ENCODE measurements around the gene PM20D2. TPM values are rescaled to one million over a fixed set of nuclear protein-coding genes. Genes with fewer than 3 reads are reported as not detected.
A peak's percentile ranks its signal among the peaks of the same experiment; 100 is the strongest.

The PM20D2 gene
- total RNA-seq, 1 donor from 2014 or later: 5.5 TPM

DNA sequence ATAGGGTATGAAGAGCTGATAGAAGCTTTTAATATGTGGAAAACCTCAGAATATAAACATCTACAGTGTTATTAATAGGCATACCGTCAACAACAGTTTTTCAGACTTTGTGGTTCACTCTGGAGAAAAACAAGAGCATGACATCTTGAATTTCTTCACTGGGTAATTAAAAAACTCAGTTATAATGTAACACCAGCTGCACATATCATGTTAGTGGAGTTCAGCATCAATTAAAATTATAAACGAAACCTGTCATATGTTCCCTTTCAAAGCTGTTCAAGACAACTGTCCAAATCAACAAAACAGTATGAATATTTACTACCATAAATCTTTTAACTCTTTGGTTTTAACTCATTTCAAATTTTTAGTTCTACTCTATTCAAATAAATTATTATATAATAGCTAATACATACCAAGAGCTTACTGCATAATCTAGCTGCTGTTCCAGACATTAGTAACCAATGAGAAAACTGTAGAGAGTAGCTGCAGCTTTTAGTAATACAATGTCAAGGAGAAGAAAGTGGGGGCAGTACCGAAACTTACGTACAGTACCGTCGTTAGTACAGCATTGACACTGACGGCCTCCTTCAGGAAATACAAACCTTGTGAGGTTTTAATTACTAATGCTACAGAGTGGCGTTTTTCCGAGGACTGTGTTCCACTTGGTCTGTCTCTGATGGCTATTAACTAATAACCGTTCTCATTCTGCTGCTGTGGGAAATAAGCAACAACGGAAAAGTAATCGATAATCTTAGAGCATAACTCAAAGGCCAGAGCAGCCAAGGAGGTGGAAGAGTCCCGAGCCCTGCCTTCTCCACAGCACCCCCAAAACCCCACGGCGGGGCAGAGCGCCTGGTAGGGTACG is 532 bp upstream of the PM20D2 start:
- ATAC-seq: peak; percentile 52

DNA sequence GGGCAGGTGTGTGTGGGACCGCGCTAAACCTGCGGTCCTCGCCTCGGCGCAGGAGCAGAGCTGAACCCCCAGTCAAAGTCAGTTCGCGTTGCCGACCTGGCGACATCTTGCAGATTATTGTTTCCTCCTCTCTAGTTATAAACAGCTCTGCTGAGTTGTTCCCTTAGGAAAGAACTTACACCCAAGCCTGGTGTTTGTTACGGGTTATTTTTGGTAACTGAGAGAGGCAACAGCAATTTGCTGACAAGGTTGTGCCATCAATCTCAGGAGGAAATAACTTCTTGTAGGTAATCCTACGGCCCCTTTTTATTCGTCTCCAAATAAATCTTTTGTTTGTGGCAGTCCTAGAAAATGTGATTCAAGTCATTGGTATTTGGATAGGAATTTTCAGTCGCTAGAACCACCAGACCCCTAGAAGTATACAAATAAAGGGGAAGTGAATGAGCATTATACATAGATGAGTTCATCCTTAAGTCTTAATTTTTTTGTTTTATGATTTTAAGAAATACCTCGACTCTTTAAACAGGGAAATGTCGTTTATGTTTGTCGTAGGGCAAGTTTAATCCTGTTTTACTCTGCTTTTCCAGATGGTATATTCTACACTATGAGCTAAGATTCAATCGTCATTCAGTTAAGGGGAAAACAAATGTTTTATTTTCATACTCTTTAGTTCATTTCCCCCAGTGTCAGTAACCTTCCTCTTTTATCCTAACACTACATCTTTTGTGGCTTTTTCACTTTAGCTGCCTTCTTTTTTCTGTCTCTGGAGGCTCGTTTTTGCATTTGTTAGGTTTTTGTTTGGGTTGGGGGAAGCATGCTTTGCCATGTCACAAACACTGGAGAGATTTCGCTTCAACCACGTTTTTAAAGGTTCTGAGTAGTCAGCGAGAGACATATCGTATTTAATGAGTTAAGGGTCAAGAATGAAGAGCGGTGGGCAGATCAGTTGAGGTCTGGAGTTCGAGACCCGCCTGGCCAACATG is 1.2 kb downstream of the PM20D2 start:
- no peak for ATAC-seq

DNA sequence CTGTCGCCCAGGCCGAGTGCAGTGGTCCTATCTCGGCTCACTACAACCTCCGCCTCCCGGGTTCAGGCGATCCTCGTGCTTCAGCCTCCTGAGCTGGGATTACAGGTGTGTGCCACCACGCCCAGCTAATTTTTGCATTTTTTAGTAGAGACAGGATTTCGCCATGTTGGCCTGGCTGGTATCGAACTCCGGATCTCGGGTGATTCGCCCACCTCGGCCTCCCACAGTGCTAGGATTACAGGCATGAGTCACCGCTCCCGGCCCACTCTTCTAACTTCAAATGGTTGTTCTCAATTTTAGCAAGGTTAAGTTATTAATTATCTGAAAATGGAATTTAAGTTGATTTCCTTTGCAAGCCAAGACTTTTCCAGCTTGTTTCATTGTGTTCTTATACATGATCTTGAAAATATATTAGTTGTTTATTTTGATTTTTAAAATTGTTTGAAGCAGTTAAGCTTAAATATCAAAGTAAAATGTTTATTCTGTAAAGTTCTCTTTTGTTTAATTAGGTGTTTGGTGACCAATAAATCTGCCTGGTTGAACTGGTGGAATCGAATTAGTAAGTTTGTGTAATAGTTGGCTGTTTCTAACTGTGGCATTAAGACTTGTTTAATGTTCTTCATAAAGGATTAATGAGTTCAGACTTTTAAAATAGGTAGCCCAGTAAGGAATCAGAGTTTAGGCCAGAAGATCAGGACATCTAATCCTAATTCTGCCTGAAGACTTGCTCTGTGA is 2.3 kb downstream of the PM20D2 start:
- ATAC-seq: no peak

DNA sequence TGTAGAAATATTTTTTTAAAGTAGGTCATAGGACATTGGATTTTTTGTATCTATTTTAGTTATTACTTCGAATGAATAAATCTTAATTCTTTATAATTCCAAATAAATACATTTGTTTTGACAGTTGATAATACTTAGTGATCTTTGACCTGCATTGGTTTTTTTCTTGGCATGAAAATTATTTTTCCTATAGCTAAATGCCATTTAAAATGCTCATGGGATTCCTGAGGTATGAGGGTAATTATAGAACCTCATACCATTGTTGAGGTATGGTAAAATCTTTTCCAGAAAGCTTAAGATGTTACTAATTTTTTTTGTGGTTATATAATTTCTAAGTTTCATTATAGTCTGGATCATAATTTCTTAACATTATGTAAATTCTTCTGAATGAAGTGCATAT is 8.3 kb downstream of the PM20D2 start:
- no peak for ATAC-seq

DNA sequence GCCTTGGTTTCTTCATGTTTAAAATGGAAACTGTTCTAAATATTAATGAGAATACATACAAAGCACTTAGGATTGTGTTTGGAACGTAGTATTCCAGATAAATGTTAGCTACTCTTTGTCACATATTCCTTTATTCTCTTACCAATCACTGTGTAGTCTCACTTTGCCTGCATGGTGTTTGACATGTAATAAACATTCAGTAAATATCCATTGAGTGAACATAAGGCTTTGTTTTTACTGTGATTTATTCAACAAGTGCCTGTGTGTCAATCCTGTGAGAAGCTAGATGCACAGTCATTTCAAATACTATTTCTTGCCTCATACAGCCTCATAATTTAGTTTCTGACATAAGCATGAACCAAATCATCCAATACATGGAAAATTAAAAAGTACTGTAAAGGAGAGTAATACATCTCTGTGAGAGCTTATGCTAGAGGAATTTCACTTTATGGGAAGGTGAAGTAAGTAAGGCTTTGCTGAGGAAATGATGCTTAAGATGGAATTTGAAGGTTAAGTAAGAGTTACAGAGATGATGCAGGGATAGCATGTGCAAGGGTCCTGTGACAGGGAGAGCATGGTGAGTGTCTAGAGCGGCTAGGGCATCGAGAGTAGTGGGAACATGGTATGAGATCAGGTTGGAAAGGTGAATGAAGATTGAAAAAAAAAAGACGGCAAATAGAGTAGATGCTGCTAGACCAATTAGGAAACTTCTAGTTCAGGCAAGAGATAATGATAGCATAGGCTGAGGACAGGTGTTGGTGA is 14.7 kb downstream of the PM20D2 start:
- ATAC-seq: no peak

DNA sequence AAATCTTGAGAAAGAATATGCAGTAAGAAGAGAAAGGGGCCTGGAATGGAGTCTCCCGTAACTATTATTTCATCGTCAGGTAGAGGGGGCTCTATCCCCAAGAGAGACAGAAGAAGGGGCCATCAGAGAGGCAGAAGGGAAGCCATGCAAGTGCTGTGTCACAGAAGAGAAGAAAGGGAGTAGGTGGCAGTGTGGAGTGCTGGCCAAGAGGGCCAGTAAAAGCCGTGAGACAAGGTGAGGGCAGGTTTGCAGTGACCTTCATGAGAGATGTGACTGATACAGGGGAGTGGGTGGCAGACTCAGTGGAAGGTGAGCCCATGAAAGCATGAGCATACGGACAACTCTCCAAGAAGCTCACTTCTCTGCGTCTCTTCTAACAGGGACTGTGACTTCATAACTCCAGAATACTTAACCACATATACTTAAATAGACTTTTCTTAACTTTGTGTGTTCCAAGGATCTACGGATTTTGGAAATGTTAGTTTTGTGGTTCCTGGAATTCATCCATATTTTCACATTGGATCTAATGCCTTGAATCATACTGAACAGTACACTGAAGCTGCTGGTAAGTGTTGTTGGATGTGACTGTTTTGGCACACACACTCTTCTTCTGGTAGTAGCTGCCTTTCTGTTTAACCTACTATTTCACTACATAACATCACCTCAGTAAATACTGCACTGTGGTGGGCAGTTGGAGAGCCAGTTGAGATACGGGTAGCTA is 15.6 kb downstream of the PM20D2 start:
- no peak for ATAC-seq

DNA sequence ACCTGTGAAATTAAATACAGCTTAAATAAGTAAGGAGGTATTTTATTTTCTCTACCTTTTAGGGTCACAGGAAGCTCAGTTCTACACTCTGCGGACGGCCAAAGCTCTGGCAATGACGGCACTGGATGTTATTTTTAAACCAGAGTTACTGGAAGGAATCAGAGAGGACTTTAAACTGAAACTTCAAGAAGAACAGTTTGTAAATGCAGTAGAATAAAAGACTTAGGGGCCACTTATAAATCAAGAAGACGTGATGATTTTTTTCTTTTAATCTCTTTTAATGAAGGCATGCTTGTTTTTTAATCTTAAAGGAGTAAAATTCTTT is 16.2 kb downstream of the PM20D2 start:
- ATAC-seq: no peak

DNA sequence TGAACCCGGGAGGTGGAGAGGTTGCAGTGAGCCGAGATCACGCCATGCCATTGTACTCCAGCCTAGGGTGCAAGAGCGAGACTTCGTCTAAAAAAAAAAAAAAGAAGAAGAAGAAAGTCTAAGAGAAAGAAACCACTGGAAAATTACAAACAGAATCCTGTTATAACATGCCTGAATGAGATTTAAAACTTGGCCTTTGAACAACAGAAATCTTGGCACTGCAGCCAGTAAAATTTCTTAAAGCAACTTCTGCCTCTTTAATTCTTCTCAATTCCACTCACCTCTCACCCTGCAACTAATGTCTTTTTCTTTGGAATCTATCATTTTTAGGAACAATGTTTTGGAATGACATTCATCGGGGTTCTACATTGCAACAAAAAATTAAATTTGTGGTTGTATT is 26.3 kb downstream of the PM20D2 start:
- ATAC-seq: no peak

DNA sequence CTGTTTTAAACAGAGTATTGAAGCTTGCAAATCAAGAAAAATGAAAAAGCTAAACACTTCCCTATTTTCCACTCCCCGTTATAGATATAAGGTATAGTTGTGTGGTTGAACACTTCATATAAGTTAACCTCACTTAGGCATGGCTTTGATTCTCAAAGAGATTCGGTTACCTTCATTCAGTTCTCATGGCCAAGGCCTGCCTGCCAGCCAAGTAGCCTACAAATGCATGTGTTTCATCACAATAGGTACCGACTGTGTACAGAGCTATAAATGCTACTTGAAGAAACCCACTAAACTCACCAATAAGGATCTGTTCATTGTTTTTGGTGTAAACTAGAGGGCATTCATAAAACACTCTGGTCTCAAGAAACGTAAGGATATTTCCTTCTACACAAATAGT is 27.8 kb downstream of the PM20D2 start:
- no peak for ATAC-seq

DNA sequence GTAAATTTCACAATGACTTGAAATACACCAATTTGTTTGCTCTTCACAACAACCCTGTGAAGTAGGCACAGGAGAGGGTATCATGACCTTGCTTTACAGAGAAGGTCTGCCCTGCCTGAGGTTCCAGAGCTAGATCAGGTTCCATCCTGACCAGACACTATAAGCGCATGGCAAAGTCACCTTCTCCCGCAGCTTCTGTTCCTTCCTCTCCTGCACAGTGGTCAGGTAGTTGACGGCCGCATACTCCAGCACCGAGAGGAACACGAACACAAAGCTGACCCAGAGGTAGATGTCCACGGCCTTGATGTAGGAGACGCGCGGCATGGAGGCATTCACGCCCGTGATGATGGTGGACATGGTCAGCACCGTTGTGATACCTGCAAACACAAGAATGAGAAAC is 34.3 kb downstream of the PM20D2 start:
- no peak for ATAC-seq

DNA sequence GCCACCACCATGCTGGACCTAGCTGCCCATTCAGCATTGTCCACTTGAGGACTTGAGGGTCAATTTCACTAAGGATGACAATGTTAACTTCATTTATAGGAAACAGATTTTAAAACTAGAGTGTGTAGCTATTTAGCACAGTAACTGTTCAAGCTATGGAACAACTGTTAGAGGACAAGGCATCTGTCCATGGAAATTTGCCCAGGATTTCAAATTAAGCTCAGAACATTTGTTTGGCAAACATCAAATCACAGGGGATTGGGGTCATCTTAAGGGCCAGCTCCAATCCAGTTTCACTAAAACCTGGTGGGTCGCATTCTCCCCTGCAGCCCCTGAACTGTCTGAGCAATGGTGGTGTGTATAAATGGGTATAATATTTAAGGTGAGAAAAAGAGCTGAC is 35.1 kb downstream of the PM20D2 start:
- no peak for ATAC-seq

DNA sequence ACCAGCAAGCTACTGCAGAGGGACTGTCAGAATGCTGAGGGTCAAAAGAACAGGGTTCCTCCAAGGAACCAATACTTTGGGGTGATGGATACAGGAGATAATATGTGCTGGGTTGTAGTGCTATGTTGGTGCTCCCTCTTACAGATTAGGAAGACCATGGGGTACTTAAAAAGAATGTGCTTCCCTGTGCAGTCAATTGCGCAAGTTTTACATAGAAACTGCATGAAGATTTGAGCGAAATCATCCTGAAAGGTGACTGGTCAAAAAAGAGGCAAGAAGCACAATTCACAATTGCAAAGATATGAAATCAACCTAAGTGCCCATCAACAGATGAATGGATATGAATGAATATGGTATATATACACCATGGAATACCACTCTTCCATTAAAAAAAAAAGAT is 37.4 kb downstream of the PM20D2 start:
- ATAC-seq: no peak

DNA sequence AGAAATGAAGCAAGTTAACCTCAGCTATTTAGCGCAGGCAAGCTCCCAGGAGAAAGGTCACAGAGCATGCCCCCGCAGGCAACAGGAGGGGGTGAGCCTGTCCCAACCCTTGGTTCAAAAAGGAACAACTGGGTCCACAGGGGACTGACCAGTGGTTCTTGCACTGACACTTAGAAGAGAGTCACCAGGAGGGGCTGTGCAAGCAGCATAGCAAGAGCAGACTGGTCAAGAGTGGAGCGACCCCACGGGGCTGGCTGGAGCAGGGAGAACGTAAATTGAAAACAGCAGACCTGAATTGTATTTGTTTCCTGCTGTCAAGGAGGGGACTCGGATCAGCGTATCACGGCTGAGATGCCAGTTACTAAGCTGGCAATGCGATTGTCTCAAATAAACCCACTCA is 38.5 kb downstream of the PM20D2 start:
- no peak for ATAC-seq

DNA sequence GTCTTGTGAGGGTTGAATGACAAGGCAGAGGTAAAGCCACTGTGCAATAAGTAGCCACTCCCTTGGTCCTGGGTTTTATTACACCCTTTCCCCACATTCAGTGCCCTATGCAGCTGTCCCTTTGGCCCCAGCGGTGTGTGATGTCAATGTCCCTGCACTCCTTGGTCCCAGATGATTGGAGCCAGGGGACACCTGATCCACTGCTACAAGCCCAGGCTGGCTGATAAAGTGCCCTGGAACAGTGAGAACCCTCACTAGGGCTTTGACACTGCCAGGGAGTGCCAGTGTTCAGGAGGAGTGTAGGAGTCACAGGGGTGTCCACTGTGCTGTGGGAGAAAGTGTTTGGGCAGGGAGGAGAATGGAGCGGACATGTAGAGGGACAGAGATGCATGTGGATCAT is 40.9 kb downstream of the PM20D2 start:
- peak; percentile 37 for ATAC-seq

DNA sequence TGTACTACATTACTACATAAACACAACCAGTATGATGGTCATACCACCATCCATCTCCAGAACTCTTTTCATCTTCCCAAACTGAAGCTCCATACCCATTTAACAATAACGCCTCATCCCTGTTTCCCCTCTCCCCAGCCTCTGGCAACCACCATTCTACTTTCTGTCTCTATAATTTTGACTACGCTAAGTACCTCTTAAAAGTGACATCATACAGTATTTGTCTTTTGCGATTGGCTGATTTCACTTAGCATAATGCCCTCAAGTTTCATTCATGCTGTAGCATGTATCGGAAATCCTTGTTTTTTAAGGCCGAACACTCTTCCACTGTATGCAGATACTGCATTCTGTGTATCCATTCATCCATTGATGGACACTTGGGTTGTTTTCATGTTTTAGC is 41.6 kb downstream of the PM20D2 start:
- ATAC-seq: no peak

DNA sequence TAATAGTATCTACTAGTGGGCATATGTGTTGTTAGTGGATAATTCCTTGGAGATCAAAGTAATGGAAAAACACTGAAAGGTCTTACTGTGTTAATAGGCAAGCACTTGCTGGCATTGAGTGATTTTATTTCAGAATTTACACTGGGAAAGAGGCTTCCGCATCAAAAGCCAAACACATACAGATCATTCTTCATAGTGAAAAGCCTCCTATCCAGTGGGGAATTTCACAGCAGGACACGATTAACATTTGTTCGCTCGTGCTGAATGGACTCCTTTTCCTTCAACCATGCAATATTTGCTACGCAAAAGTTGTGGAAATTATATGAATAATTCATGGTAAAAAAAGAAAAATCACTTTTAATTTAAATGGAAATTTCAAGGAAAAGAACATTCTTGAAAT is 44.9 kb downstream of the PM20D2 start:
- no peak for ATAC-seq

DNA sequence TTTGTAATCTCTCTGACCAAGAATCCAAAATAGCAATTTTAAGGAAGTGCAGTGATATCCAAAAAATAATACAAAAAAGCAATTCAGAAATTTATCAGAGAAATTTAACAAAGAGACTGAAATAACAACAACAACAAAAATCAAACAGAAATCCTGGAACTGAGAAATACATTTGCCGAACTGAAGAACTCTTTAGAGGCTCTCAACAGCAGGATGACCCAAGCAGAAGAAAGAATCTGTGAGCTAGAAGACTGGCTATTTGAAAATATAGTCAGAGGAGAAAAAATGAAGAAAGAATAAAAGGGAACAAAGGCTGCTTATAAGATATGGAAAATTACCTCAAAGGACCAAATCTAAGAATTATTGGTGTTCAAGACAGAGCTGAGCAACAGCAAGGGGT is 48.7 kb downstream of the PM20D2 start:
- no peak for ATAC-seq

DNA sequence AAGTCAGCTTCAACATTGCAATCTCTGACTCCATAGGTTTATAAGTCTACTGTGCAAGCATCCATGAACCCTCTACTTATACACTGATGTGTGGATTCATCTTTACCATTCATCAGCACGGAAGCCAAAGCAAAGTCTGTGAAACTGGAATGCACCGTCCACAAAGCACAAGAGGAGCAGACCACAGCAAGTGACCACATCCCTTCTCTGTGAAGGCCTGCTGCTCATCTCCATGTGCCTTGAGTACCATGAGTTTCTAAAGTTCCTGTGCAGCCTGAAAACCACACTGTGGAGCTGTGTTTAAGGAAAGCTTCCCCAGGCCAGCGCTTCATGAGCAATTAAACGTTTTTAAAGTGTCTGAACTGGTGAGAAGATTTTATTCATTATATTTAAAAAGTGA is 51.3 kb downstream of the PM20D2 start:
- ATAC-seq: no peak

DNA sequence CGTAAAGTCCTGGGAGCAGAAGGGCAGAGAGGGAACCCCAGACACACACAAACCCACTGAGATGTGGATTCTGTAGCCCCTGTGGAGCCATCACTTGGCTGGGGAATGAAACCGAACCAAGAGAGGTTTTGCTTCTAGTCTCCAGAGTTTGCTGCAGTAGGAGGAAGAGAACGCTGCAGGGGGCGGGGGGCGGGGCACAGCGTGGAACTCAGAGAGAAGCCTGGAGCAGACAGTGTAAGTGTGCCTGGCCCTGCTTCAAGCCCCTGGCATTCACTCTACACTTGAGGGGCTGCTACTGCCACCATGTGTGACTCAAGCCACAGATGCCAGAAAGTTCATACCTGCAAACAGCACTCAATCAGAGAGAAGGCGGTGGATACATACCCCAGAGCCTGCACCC is 52.4 kb downstream of the PM20D2 start:
- no peak for ATAC-seq

DNA sequence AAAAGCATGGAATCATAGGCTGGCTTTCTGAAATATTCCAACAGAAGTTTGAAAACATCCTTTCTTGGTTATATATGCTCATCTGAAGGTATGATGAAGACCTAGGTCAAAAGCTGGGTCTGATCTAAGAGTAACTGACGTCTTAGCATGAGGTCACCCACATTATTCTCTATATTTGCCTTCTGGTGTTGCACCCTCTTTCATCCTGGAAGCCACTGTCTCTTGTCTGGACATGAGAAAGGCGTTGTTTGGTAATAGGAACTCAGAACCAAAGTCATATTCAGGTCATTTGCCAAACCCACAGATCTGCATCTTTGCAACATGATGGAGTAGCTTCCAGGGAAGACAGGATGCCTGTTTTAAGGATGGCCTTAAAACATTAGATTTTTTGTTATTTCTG is 53.7 kb downstream of the PM20D2 start:
- ATAC-seq: no peak

DNA sequence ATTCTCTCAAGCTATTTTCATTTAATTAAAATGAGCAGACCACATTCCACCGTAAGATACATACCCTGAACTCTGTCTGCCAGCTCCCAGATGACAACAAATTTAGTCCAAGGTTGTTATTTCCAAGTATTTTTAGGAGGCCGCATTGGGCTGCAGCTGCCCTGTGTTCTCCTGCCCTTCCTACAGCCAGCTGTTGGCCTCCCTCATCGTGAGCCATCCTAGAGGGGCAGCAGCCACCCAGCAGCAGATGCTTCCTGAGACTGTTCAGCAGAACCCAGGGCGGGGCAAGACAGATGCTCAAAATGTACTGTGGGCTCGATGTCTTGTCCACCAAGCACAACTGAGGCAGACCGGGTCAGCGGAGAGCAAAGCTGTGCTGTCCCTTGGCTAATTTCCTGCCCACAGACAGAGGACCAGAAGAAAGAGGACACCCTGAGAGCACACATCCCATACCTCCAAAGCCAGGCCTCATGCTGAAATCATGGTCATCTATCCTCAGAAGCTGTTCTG is 54.9 kb downstream of the PM20D2 start:
- ATAC-seq: no peak

All from esophagus mucosa (tissue), 1 donor.